Adrenal gland (tissue), 12 donors: Measurements from ENCODE around the gene LMBRD2. TPM values are rescaled to one million over a fixed set of nuclear protein-coding genes. Genes with fewer than 3 reads are reported as not detected.

Experiments
- DNase-seq, 7 donors: peaks; one replicate each; pipeline ENCODE4 v3.0.0-alpha.2; 2019 to 2020
- H3K27ac ChIP-seq, 5 donors: fragments of 200-600 bp; sonication (generic) in 4 of 5; 1 replicate in 3 of 5; 2 replicates in 2 of 5; pipeline versions ENCODE4 v1.5.1 to v1.8.0; 2016 to 2020; ENCODE audit warnings: mild to moderate bottlenecking in 1 of 5
- H3K27me3 ChIP-seq: fragments of 200-600 bp; 2 replicates; pipeline ENCODE4 v1.8.0; 2021
- H3K36me3 ChIP-seq, 2 donors: fragments of 200-600 bp; replicated peaks in 1 of 2; 1 replicate in 1 of 2; 2 replicates in 1 of 2; pipeline versions ENCODE4 v1.5.1 to v1.8.0; 2018 to 2022
- H3K4me1 ChIP-seq, 2 donors: fragments of 200-600 bp; replicated peaks in 1 of 2; 1 replicate in 1 of 2; 2 replicates in 1 of 2; pipeline versions ENCODE4 v1.5.1 to v1.8.0; 2018 to 2021
- H3K4me3 ChIP-seq, 4 donors: fragments of 200-600 bp; sonication (generic) in 3 of 4; one replicate each; pipeline ENCODE4 v1.5.1; 2016 to 2018
- H3K9me3 ChIP-seq, 3 donors: fragments of 200-600 bp; sonication (generic) in 1 of 3; replicated peaks in 1 of 3; 1 replicate in 2 of 3; 2 replicates in 1 of 3; pipeline versions ENCODE4 v1.5.1 to v1.8.0; 2016 to 2021
- POLR2A ChIP-seq, 2 donors: fragments of 450-650 bp; IDR thresholded peaks; one replicate each; pipeline ENCODE4 v1.6.1; 2017; ENCODE audit warnings: antibody characterized with exemption in 2 of 2, mild to moderate bottlenecking in 2 of 2, moderate library complexity in 1 of 2
- WGBS, 4 donors: extraction: QIAGEN DNeasy Blood & Tissue Kit in 2 of 4; methylation state at CpG; one replicate each; pipeline versions ENCODE4 v1.1.5 to v1.1.7; 2013 to 2017; 5-methylcytosine and 5-hydroxymethylcytosine counted together
- intact Hi-C, 2 donors: fragments of 100-400 bp; cut with DNase I; formaldehyde crosslinking; loops; one replicate each; pipeline versions ENCODE4 v1.14.1 to v1.15.0; 2022 to 2023
- polyA plus RNA-seq, 3 donors: library from polyadenylated mRNA; stranded (reverse); fragments of 200-250 nt in 2 of 3; fragments of 350-450 nt in 1 of 3; fragmentation: Illumina TruSeq in 1 of 3; extraction: RNeasy Lipid Tissue Mini Kit (QIAGEN cat#74804) in 1 of 3; gene quantifications; one replicate each; pipeline ENCODE4 v1.2.3, GENCODE V29; 2013 to 2014
- total RNA-seq, 9 donors: library from RNA; depleted of rRNA in 4 of 9; stranded (reverse); fragments of >200 nt in 4 of 9; fragments of 120-200 nt in 1 of 9; fragmentation: NEBNext Ultra II Directional in 1 of 9; extraction: Animal tissue kit (Norgen Biotek cat#: 25700) in 1 of 9; gene quantifications; one replicate each; pipeline versions ENCODE4 v1.1.0 to v1.2.4, GENCODE V29; 2013 to 2023
- TF ChIP-seq, protein P1 (sequence below), 6 experiments: fragments of 450-650 bp in 4 of 6; fragments of 200-600 bp in 2 of 6; sonication (generic) in 1 of 6; IDR thresholded peaks; 1 replicate in 5 of 6; 2 replicates in 1 of 6; pipeline versions ENCODE4 v1.5.1 to v1.8.0; 2016 to 2021; ENCODE audit warnings: antibody characterized with exemption in 6 of 6, mild to moderate bottlenecking in 2 of 6, moderate library complexity in 1 of 6
- donor health status: healthy with polysubstance abuse.
- donor health status: Bipolar disorder and iron deficiency.
- donor health status: DM: yes; HTN: yes; CAD: no.
- donor health status: DM: no; HTN: no; CAD: no.
- donor health status: DM: no; HTN: no; CAD: no.
- donor health status: DM: yes; HTN: yes; CAD: no.

The LMBRD2 gene
- total and polyA plus RNA-seq, 12 donors, result 2.3 to 30.1 (median 15.1) TPM

DNA sequence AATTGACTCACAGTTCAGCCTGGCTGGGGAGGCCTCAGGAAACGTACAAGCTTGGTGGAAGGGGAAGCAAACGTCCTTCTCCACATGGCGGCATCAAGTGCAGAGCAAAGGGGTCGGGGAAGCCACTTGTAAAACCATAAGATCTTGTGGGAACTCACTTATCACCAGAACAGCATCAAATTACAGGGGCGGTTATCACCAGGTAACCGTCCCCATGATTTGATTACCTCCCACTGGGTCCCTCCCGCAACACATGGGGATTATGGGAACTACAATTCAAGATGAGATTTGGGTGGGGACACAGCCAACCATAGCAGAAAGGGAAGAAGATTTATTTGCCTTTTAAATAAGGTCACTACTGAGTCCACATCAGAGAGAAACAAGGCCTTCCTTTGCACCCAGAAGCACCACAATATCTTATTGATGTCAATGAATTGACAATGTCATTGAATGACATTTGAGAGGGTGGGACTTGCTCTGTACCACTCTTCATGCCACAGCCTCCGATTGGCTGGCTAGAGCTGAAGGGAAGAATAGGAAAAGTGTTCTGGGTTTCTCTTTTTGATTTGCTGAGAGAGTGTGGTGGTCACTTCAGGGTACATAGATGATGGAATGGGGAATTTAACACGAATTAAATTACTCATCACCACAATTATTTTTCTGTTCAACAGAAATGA, 11.3 kb upstream of the LMBRD2 start:
- no peak overlapping the region for H3K27ac ChIP-seq
- peaks cover 4 to 10% of the 10 kb centered on the region in 2 donors for H3K4me1 ChIP-seq
- peaks cover 0 to 67% of the 10 kb centered on the region in 2 donors for H3K36me3 ChIP-seq
- no peaks in the 10 kb centered on the region for H3K9me3 ChIP-seq
- intact Hi-C loops, result no loop called here
- DNase-seq, result no peak
- H3K27me3 ChIP-seq, result no peaks in the 10 kb centered on the region
- 90 to 92% (median 91%) methylated on average over 9 of the region's 9 CpGs for WGBS, 4 donors
- TF ChIP-seq, protein P1, sequence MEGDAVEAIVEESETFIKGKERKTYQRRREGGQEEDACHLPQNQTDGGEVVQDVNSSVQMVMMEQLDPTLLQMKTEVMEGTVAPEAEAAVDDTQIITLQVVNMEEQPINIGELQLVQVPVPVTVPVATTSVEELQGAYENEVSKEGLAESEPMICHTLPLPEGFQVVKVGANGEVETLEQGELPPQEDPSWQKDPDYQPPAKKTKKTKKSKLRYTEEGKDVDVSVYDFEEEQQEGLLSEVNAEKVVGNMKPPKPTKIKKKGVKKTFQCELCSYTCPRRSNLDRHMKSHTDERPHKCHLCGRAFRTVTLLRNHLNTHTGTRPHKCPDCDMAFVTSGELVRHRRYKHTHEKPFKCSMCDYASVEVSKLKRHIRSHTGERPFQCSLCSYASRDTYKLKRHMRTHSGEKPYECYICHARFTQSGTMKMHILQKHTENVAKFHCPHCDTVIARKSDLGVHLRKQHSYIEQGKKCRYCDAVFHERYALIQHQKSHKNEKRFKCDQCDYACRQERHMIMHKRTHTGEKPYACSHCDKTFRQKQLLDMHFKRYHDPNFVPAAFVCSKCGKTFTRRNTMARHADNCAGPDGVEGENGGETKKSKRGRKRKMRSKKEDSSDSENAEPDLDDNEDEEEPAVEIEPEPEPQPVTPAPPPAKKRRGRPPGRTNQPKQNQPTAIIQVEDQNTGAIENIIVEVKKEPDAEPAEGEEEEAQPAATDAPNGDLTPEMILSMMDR (IDR thresholded peaks at IDR 0.05), result no peak
- TF ChIP-seq POLR2A (IDR thresholded peaks at IDR 0.05), result no peak
- H3K4me3 ChIP-seq, result no peak overlapping the region

DNA sequence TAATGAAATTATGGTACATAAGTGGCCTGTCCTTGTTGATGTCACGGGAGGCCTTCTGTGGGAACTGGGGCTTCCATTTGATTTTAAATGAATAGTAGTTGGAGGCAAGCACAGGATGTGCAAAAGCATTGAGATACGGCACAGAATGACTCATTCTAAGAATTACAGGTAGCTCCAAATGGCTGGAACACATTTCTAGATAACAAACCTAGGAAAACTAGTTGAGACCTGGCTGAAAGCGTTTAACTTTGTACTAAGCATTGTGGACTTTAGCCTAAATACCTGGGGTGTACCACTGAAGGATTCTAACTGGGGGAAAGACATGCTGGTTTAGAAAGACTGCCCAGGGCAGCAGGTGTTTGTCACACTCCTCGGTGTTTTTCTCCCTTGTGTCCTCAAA, 9.7 kb upstream of the LMBRD2 start:
- H3K4me1 ChIP-seq, result peaks cover 10 to 21% of the 10 kb centered on the region in 2 donors
- H3K9me3 ChIP-seq, result no peaks in the 10 kb centered on the region
- H3K36me3 ChIP-seq, result peaks cover 0 to 54% of the 10 kb centered on the region in 2 donors
- TF ChIP-seq, protein P1 (IDR thresholded peaks at IDR 0.05), result no peak
- no peak for TF ChIP-seq POLR2A (IDR thresholded peaks at IDR 0.05)
- no peak overlapping the region for H3K4me3 ChIP-seq
- no peak overlapping the region for H3K27ac ChIP-seq
- DNase-seq, result no peak
- intact Hi-C loops, result no loop called here
- WGBS, 4 donors, result 85 to 91% (median 91%) methylated on average over 4 of the region's 4 CpGs
- no peaks in the 10 kb centered on the region for H3K27me3 ChIP-seq

DNA sequence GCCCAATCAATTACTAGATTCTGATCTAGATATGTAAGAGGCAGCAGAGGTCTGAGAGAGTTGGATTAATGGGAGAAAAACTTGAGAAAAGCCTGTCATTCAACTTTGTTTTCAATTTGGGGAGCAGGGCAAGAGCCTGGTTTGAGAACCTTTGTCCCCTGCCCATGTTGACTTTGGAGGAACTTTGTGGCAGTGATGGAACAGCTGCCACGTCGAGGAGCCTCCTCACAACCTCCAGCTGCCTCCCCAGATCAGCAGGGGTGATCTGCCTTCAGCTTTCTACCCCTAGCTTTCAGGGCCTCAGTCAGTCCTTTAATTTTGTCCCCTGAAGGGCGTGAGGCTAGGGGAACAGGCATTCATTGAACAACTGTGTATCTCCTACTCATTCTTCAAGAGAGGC, 8.9 kb upstream of the LMBRD2 start:
- H3K36me3 ChIP-seq, result peaks cover 0 to 49% of the 10 kb centered on the region in 2 donors
- H3K4me1 ChIP-seq, result peaks cover 10 to 21% of the 10 kb centered on the region in 2 donors
- no peak for TF ChIP-seq POLR2A (IDR thresholded peaks at IDR 0.05)
- TF ChIP-seq, protein P1 (IDR thresholded peaks at IDR 0.05), result no peak
- no peaks in the 10 kb centered on the region for H3K27me3 ChIP-seq
- no peak overlapping the region for H3K27ac ChIP-seq
- no peak for DNase-seq
- H3K4me3 ChIP-seq, result no peak overlapping the region
- no peaks in the 10 kb centered on the region for H3K9me3 ChIP-seq
- 91 to 100% (median 94%) methylated on average over 3 of the region's 3 CpGs for WGBS, 4 donors
- intact Hi-C loops, result no loop called here

DNA sequence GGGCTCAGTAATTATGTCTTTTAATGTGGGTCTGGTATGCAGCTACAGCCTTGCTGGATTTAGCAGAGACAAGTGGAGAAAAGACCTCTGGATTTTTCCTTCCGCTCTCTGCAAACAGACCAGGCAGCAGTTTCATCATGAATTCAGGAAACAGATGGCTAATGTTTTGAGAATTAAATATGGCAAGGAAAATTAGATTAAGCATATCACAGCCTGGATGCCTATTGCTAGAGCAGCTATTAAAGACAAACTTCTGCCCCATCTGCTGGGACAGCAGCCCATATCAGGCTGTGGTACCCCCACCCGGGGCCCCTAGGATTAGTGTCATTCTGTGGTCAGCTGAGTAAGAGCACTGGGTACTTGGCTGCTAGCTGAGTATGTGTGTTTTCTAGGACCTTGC, 6.5 kb upstream of the LMBRD2 start:
- TF ChIP-seq, protein P1 (IDR thresholded peaks at IDR 0.05), result no peak
- no peak for TF ChIP-seq POLR2A (IDR thresholded peaks at IDR 0.05)
- peak overlapping the region in 1 of 5 donors; percentile 41 for H3K27ac ChIP-seq
- no peaks in the 10 kb centered on the region for H3K9me3 ChIP-seq
- WGBS, 4 donors, result 33 to 52% (median 49%) methylated on average over 2 of the region's 2 CpGs
- peaks cover 16 to 31% of the 10 kb centered on the region in 2 donors for H3K4me1 ChIP-seq
- H3K27me3 ChIP-seq, result no peaks in the 10 kb centered on the region
- H3K36me3 ChIP-seq, result peaks cover 0 to 26% of the 10 kb centered on the region in 2 donors
- intact Hi-C loops, result no loop called here
- H3K4me3 ChIP-seq, result no peak overlapping the region
- peak in 2 of 7 donors; percentile 24 to 83 for DNase-seq
